ENCODE measurements around the gene ZNF827.

The ZNF827 gene

GRCh38 chr4:145861336-145862318 is 77.0 kb downstream of the ZNF827 start:
- DNase-seq (ENCODE audit: low read depth, low spot score) = peak; percentile 58
- H3K4me3 ChIP-seq (ENCODE audit: low read depth, low read length) = no peak overlapping the region
- in situ Hi-C loops (cut with HindIII; ENCODE audit: low sequenced_read_pairs) = no loop called here
- TF ChIP-seq CTCF (IDR thresholded peaks at IDR 0.05; ENCODE audit: low read depth, low read length) = no peak

- no peak overlapping the region for H3K4me3 ChIP-seq (ENCODE audit: low read depth, low read length)
- no peak for DNase-seq (ENCODE audit: low read depth, low spot score)
- in situ Hi-C loops (cut with HindIII; ENCODE audit: low sequenced_read_pairs) = no loop called here
- TF ChIP-seq CTCF (IDR thresholded peaks at IDR 0.05; ENCODE audit: low read depth, low read length) = no peak
Observed at GRCh38 chr4:145860897-145861296, 77.7 kb downstream of the ZNF827 start.

DNA sequence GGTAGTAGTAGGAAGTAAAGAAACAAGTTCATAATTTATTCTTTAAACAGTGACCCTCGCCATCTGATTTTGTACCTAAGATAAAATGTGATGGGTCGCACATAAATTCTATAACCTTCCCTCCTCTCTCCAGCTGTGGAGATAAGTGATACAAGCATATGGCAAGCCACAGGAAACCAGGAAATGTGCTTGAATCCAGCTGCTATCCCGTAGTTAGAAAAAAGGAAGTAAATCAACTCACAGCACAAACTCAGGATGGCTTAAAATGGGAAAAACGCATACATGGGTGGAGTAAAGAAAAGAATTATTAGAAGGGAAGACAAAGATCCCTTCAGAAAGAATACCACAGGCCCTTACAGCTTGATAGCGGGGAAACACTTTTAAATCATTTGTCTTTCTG is 78.2 kb downstream of the ZNF827 start:
- no peak overlapping the region for H3K4me3 ChIP-seq (ENCODE audit: low read depth, low read length)
- TF ChIP-seq CTCF (IDR thresholded peaks at IDR 0.05; ENCODE audit: low read depth, low read length) = no peak
- in situ Hi-C loops (cut with HindIII; ENCODE audit: low sequenced_read_pairs) = no loop called here
- no peak for DNase-seq (ENCODE audit: low read depth, low spot score)

GRCh38 chr4:145859926-145860325 is 78.7 kb downstream of the ZNF827 start:
- TF ChIP-seq CTCF (IDR thresholded peaks at IDR 0.05; ENCODE audit: low read depth, low read length) = no peak
- H3K4me3 ChIP-seq (ENCODE audit: low read depth, low read length) = no peak overlapping the region
- in situ Hi-C loops (cut with HindIII; ENCODE audit: low sequenced_read_pairs) = no loop called here
- no peak for DNase-seq (ENCODE audit: low read depth, low spot score)

DNA sequence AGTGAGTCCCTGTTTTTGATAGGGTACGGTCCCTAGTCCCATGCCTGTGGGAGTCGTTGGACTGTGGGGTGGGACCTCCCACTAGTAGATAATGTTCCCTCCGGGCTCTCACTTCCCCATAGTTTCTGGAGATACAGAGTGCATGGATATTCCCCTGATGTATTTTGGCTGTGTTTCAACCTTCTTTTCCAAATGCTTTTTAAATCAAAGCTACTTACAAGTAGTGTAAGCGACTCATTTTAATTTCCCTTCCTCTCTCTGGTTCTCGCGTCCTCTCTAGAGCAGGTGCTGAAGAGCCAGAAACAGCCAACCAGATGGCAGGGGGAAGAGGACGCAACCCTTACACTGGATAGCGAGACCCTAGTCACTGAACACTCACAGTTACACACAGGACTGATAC is 79.2 kb downstream of the ZNF827 start:
- H3K4me3 ChIP-seq (ENCODE audit: low read depth, low read length) = no peak overlapping the region
- in situ Hi-C loops (cut with HindIII; ENCODE audit: low sequenced_read_pairs) = no loop called here
- no peak for TF ChIP-seq CTCF (IDR thresholded peaks at IDR 0.05; ENCODE audit: low read depth, low read length)
- no peak for DNase-seq (ENCODE audit: low read depth, low spot score)

DNA sequence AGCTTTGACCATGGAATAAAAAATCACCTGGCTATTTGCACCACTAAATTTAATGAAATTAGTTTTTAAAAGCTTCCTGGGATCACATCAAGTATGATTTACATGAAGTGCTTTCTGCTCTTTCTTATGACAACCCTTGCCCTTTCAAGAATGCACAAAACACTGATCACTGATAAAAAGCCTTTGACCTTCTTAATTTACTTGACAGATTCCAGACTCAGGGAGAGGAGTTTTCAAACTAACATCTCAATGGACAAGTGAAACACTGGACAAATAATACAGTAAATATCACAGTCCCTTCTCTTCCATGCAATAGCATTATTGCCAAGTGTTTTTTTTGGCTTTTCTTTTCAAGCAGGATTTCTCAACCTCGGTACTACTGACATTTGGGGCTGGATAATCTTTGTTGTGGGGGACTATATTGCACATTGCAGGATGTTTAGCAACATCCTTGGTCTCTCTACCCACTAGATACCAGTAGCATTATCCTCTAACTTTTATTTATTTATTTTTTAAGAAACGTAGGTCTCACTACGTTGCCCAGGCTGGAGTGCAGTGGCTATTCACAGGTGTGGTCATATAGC is 86.3 kb downstream of the ZNF827 start:
- DNase-seq (ENCODE audit: low read depth, low spot score) = no peak
- no peak overlapping the region for H3K4me3 ChIP-seq (ENCODE audit: low read depth, low read length)
- TF ChIP-seq CTCF (IDR thresholded peaks at IDR 0.05; ENCODE audit: low read depth, low read length) = no peak
- in situ Hi-C loops (cut with HindIII; ENCODE audit: low sequenced_read_pairs) = no loop called here
